GM20000 (cell line): ENCODE results near the gene BCL7A.

Source experiments
- DNase-seq: peaks from one replicate; pipeline ENCODE4 v3.0.0; 2012; ENCODE audit warnings: low spot score
- CTCF ChIP-seq: IDR thresholded peaks from 2 replicates; pipeline ENCODE4 v1.5.1; 2012; ENCODE audit warnings: mild to moderate bottlenecking, control low read depth; ENCODE audit errors: extremely low read depth, missing control alignments

BCL7A gene

GRCh38 chr12:122067548-122067947 is 45.9 kb downstream of the BCL7A start:
- no peak for TF ChIP-seq CTCF
- DNase-seq: no peak

- peak; percentile 85 for DNase-seq
Observed at GRCh38 chr12:122067966-122068365, 46.3 kb downstream of the BCL7A start.

GRCh38 chr12:122072031-122072970 is 50.6 kb downstream of the BCL7A start:
- no peak for DNase-seq
- TF ChIP-seq CTCF: no peak

More at GRCh38 chr12:122067966-122068365, 46.3 kb downstream of the BCL7A start:
- no peak for TF ChIP-seq CTCF

GRCh38 chr12:122073815-122074214 is 52.1 kb downstream of the BCL7A start:
- no peak for DNase-seq
- no peak for TF ChIP-seq CTCF

GRCh38 chr12:122076743-122077495 is 55.2 kb downstream of the BCL7A start:
- DNase-seq: no peak
- TF ChIP-seq CTCF: no peak

- DNase-seq: peak; percentile 98
- no peak for TF ChIP-seq CTCF
Observed at GRCh38 chr12:122078141-122079032, 56.7 kb downstream of the BCL7A start, which contains the start of gene MLXIP. MLXIP (plus strand) TSS chr12:122078756; CDS start chr12:122078854, 98 bp downstream.
